Stimulated activated naive CD4-positive, alpha-beta T cell treated with Interleukin-2 at 50 U/mL for 16 hours (primary cell): Measurements from ENCODE around the gene STEAP2.
"Not testable (repeated sequence)": the region's sequence is repeated elsewhere in the genome, so short reads cannot be mapped to it uniquely, and the experiment has no call there.

Experiments used
- DNase-seq: peaks from one replicate; lab custom pipeline; 2025; lab: John Stamatoyannopoulos, UW

STEAP2 gene

DNA sequence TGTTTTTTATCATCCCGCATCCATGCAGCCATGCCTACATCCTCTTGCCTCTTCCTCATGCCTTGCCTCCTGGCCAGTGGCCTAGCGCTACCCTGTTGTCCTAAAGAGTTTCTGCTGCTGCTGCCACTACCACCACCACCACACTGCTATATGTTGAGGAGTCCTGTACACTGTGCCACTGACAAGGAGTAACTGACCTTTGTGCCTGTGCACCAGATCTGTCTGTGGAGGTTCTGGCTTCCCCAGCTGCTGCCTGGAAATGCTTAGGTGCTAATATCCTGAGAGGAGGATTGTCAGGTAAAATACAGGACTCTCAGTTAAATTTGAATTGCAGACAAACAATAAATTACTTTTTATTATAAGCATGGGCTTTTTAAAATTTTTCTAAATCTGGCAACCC, 26.5 kb downstream of the STEAP2 start:
- DNase-seq: no peak

DNA sequence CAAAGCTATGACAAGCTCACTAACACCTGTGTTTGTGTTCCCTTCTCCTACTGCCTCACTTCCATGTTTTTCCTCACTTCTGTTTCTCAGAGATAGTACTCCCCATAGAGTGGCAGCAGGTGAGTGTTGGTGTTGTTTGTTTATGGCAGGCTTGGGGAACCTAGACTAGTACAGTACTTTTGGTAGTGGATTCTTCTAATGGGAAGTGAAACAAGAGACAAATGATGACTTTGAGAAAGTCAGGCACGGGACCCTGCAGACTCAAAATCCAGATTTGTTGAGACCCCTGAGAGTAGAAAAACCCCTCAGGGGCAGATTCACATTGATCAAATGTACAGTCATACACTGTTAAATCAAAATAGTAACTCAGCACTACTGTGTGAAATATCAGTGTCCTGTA, 27.0 kb downstream of the STEAP2 start:
- no peak for DNase-seq

DNA sequence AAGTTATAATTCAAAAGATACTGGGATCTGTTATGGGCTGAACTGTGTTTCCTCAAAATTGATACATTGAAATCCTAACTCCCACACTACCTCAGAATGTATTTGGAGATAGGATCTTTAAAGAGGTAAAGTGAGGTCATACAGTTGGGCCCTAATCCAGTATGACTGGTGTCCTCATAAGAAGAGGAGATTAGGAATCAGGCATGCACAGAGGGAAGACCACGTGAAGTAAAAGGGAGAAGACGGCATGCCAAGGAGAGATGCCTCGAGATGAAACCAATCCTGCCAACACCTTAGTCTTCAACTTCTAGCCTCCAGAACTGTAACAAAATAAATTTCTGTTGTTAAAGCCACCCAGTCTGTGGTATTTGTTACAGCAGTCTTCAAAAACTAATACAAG, 27.5 kb downstream of the STEAP2 start:
- no peak for DNase-seq

DNA sequence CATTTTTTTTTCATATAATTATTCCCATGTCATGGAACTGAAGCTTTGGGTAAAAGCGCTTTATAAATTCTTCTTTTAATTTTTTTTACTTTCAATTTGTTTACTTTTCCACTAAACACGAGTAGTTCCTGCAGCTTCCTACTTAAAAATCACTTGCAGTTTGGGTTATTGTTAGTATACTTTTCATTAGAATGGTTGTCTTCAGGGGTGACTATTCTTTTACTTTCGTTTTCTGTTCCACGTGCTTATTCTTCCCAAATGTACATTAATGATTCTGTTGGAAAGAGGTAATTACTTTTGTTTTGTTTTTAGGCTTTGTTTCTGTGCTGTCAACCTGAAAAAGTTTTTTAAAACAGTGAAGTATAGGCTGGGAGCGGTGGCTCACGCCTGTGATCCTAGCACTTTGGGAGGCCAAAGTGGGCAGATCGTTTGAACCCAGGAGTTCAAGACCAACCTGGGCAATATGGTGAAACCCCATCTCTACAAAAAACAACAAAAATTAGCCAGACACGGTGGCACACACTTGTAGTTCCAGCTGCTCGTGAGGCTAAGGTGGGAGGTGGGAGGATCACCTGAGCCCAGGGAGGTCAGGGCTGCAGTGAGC, 28.2 kb downstream of the STEAP2 start:
- DNase-seq: no peak

DNA sequence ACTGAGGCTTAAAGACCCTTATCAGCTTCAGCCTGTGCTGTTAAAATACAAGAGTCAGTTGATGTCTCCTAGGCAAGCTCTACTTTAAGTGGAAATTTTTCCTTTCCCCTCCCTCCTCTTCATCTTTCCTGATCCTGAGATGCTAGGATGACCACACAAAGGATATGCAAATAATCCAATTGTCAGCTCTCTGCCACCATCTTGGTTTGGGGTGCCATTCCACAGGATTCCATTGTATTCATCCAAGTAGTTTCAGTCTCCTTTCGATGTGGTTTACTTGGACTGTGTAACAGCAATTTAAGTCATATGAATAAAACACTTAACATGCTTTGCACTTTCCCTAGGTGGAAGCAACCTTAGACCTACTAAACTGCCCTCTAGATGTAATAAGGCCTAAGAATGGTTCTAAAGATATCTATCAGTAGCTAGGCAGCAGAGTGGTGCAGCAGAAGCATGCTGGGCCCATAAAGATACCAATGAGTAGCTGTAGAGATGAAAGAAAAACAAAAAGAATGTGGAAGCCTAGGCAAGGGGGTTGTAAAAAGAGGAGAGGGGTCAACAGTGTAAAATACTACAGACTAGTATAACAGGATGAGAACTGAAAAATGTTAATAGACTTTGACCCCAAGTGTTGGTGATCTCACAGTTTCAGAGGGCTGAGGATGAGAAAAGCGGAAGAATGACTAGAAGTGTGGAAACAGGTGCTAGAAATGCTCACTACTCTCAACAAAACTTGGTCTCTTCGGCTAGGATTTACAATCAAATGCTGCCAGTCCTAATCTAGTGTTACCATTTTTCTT, 31.0 kb downstream of the STEAP2 start:
- DNase-seq: no peak

DNA sequence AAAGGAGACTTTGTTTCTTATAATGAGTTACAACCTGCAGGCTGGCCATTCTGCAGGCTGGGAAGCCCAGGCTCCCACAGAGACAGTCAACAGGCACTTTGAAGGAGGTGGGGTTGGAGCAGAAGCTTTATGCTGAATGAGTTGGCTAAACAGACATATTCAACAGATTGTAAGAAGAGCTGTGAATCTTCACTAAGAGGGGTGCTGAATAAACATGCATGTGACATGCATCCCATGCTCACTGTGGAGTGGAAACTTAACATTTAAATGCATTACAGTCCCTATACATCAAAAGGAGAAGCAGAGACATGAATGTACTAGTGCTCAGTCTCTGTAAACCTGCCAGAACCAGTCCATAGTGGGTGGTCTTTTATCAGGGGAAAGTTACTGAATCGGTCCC, 32.0 kb downstream of the STEAP2 start:
- DNase-seq: no peak

DNA sequence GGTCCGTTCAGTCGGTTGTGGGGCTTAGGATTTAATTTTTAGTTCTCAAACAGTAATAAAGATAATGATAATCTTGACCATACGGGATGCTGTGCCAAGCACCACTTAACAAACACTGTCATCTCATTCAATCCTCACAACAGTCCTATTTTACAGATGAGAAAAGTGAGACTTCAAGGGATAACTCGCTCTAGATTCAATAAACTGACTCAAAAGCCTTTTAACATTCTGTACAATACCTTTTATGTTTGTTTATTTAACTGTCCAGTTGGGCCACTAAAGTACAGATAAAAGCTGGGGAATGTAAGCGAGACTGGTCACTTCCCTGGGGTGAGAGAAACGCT, 33.0 kb downstream of the STEAP2 start:
- DNase-seq: no peak

DNA sequence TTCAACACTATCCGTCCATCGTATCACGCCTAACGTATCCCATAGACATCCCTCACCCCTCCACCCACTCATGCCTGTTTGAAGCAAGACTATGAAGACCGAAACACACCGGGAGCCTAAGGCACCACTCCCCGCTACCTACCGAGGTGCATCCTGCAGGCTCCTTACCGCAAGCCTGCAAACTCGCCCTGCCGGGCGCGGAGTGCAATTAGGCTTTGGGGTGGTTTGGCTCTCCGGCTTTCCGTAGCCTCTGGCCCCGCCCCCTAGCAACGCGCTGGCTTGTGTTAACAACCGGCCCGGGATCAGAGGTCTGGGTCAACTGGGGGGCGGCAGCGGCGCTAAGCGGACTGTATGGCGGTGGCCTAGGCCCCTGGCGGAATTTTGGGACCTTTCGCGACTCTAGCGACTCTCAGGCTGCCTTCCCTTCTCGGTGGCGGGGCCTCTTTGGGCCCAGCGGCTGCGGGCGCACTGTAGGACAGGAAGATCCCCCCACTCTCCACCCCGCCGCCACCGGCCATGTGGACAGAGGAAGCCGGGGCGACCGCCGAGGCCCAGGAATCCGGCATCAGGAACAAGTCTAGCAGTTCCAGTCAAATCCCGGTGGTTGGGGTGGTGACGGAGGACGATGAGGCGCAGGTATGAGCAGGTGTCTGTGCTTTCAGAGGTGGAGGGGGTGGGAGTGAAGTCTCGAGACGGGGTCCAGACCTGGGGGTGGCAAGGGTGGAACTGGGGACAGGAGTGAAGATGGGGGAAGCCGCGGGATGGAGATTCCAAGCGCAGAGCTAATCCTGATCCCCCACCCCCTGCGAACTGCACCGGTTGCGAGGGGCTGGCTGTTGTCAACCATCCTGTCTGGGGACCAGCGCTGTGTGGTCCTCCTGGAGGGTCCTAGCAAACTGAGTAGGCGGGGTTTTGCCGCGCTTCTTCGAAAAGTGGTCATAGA, 33.6 kb downstream of the STEAP2 start, which contains the start of gene CFAP69:
Gene CFAP69 (plus strand): TSS at position 266 of the 943 bp plus-strand sequence. CDS start 251 bp downstream, at position 517.
- DNase-seq: peak; percentile 82

DNA sequence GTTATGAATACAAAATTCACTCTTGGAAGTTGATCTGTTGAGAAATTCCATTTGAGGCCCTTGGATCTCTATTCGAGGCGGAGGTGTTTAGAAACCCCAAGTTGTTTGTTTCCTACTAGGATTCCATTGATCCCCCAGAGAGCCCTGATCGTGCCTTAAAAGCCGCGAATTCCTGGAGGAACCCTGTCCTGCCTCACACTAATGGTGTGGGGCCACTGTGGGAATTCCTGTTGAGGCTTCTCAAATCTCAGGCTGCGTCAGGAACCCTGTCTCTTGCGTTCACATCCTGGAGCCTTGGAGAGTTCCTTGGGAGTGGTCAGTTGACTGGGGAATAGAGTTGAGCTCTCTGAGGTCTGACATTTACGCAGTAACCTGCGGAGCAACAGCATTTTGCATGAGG, 34.6 kb downstream of the STEAP2 start:
- DNase-seq: no peak

DNA sequence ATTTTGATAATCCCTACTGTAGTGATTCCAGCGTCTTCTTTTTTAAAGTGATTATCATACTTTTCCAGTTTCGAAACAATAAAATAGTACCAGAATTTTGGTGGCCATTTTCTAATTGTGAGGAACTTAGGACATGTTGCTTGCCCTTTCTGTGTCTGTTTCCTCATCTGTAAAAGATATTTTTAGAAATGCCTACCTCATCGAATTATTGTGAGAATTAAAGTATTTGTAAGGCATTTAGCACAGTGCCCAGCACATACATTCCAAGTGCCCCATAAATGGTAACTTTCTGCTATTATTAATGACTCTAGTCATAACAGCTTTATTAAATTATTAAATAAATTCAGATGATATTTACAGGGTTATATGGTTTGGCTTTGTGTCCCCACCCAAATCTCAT, 37.2 kb downstream of the STEAP2 start:
- DNase-seq: no peak

DNA sequence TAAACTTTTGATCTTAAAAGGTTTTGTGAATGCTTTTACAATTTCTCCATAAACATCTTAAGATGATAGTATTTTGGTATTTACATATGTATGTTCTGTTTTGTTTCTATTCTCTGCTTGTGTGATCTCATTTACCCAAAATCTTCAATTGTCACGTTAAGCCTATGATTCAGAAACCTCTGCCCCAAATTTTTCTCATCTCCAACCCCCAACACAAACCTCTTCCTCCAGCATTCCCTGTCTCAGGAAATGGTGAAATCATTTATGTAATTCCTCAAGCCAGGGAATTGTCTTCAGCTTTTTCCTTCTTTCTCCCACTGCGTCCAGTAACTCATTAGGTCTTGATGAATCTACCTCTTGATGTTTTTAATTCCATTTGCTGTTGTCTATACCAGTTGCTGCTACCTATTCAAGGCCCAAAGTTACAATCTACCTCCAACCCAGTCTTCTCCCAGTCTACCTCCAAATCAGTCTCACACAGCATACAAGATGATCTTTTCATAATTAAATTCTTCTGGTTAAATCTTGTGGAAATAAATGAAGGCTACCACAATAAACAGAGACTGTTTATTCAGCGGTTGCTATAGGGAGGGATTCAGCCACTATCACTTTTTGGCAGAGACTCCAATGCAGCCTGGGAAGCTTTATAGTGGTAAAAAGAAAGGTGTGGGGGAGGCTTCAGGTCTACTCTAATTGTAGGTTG, 39.2 kb downstream of the STEAP2 start:
- no peak for DNase-seq

DNA sequence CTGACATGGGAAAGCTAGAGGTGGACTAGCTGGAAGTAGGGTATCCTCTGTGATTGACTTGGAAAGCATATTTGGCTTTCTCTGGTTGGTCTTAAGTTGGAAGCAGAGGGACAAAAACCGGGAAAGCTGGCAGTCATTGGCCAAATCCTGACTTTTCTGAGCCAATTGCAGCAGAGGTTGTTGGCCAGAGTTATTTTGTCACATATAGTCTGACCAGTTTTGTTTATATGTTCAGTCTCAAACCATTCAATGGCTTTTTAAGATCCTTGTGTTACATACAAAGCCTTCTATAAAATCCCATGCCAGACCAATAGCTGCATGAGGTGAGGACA, 39.7 kb downstream of the STEAP2 start:
- DNase-seq: no peak

DNA sequence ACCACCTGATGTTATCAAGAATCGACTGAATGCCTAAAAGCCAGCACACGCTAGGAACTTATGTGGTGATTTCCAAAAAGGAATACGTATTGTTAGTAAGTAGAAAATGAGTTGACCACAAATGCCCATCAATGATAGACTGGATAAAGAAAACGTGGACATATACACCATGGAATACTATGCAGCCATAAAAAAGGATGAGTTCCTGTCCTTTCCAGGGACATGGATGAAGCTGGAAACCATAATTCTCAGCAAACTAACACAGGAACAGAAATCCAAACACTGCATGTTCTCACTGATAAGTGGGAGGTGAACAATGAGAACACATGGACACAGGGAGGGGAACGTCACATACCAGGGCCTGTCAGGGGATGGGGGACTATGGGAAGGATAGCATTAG, 44.5 kb downstream of the STEAP2 start:
- DNase-seq: not testable (repeated sequence)

DNA sequence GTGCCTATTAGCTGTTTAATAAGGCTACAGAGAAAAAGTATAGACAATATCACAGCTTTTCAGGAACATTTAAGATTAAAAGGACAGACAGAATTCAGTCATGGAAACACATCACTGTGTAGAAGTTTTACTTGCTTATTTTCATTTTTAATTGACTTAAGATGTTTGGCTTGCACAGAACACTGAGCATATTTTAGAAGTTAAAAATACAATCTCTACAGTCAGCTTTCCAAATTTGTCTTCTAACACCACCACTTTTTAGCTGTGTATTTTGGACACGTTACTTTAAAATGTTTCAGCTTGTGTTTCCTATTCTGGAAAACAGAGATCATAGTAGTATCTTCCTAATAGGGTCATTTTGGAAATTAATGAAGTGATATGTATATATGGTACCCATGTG, 45.2 kb downstream of the STEAP2 start:
- DNase-seq: no peak

DNA sequence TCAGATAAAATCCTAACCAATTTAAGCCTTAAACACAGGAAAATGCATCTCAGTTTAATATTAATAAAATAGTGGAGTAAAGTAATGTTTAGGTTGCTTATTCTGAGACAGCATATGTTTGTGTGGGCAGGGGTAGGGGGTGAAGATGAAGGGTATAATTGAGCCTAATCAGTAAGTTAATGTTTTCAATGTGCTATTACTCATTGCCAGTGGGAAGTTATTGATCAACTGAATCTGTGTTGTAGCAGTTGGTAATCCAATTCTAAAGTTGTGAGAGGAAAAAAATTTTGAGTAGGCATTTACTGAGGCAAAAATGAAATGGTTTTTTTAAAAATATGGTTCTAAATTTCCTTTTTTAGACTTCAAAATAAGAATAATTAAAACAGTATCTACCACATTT, 49.9 kb downstream of the STEAP2 start:
- DNase-seq: no peak

DNA sequence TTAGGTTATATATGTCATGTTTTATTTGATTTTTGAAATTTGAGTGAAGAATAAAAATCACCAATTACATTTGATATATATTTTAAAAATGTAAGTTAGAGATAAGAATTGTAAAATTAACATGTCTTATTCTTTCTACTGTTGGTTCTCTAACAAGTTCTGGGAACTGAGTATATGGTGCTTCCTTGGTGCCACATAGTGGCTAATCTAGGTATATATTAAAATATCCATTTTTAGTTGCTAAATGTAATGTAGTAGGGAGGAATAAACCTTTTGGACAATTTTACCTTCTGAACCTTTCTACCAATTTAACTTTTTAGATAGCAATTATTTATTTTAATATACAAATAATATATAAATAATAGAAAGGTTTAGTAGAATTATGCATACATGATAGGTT, 50.9 kb downstream of the STEAP2 start:
- no peak for DNase-seq

DNA sequence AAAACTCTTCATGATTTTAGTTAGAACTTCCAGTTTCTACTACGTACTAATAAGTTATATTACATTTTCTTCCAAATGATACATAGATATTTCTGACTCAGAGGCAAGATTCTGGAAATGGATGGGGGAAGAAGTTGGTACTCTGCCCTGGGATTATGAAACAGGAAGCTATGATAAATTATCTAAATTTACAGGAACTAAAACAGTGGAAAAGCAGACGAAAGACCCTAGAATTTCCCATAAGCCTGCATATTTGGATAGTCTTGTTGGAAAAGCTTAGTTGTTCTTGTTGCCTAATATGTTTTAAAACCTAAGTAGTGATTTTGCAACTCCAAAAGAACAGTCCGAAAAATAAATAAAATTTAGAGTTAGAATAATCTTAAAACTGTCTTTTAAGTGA, 55.3 kb downstream of the STEAP2 start:
- no peak for DNase-seq

DNA sequence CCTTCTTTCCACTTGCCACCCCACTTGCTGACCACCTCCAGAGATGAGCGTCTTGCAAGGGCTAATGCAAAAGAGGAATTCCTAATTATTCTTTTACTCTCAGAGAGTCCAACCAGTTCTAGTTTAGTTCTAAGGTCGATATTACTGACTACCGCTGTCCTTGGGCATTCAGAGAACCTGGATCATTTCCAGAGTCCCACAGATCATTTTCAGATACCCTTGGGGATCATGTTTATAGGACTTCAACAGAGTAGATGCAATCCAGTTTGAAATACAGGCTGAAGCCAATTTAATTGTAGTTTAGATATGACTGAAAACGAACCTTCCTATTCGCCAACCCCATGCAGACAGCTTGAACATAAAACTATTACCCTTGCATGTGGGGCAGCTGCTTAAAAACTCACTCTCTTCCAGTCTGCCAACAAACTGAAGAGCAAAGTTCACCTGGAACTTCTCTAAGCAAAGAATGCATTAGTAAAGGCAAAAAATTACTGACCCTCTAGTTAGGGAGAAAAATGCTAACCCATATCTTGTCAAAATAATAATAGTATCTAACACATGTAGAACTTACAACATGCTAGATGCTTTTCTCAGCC, 55.8 kb downstream of the STEAP2 start:
- DNase-seq: no peak

DNA sequence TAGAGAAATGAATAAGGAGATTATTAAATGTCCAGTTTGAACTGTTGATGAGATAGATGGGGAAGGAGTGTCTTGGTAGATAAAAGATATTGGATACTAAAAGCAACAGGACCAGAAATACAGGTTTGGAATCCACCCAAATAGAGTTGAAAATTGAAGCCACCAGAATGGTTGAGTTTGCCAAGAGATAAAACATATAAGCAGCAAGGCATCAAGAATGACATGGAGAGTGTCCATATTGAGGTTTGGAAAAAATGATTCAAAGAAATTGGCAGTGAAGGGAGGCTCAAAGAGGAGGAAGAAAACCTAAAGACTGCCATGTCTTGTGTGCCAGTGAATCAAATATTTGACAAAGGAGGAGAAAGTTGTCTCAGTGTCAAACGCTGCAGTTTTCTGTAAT, 57.6 kb downstream of the STEAP2 start:
- DNase-seq: no peak

DNA sequence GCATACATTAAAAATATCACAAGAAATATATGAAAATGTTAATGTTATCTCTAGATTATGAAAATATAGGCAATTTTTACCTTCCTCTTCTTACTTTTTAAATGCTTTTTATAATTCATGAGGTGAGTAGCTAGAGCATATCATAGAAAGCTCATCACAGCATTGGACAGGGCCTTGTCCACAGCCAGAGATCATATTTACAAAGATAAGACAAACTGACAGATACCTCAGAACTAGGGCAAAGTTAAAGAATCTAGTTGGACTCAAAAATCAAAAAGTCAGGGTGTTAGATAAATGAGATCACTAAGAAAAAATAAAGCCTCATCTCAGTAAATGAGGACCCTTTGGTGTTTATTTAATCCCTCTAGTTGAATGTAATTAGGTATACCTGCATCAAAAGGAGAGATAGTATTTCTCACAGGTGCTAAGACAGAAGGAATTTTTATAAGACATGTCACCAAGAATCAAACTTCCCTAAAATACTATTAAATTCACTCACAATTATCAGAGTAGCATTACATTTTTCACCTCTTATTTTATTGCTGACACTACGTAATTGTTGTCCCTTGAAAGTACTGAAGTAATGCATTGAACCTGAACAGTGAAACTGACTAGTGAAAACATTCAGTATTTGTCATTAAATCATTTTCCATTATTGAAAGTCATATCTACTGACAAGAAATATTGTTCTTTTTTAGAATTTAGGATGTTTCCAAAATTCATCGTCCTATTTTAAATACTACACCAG, 59.1 kb downstream of the STEAP2 start:
- DNase-seq: no peak

DNA sequence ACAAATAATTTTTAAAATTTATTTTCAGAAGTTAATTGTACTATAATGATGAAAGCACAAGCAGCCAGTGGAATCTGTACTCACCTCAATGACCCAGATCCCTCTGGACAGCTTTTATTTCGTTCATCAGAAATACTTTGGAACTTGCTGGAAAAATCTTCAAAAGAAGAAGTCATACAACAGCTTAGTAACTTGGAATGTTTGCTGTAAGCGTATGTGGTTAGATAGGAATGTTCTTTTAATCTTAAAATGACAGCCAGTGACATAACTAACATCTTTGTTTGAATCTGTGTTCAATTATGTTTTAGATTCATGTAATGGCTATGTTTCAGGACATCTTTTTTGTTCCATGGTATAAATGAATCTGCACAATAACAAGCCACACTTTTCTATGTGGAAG, 60.2 kb downstream of the STEAP2 start:
- no peak for DNase-seq
